Osteoblast (primary cell): ENCODE results near the gene DYNLT2B. TPM values are rescaled to one million over a fixed set of nuclear protein-coding genes. Genes with fewer than 3 reads are reported as not detected.

Source experiments
- DNase-seq: peaks from one replicate; pipeline ENCODE4 v3.0.0; 2011; ENCODE audit warnings: low spot score, mixed read lengths; ENCODE audit not compliant: insufficient read length; ENCODE audit errors: missing footprints
- H2AFZ ChIP-seq: 2 replicates; pipeline ENCODE4 v1.6.0; 2011; ENCODE audit warnings: mild to moderate bottlenecking, low read length
- H3K27ac ChIP-seq: 2 replicates; pipeline ENCODE4 v1.5.1; 2011; ENCODE audit warnings: mild to moderate bottlenecking, low read depth, low read length, moderate library complexity
- H3K27me3 ChIP-seq: 2 replicates; pipeline ENCODE4 v1.6.0; 2012; ENCODE audit warnings: mild to moderate bottlenecking, control low read depth, inconsistent platforms, low read length, moderate library complexity; ENCODE audit not compliant: insufficient read depth
- H3K36me3 ChIP-seq: 2 replicates; pipeline ENCODE4 v1.5.1; 2011; ENCODE audit warnings: mild to moderate bottlenecking, low read length, control low read depth, moderate library complexity; ENCODE audit not compliant: insufficient read depth
- H3K4me1 ChIP-seq: 2 replicates; pipeline ENCODE4 v1.5.1; 2011; ENCODE audit warnings: mild to moderate bottlenecking, low read length, control low read depth, moderate library complexity; ENCODE audit not compliant: insufficient read depth
- H3K4me2 ChIP-seq: 2 replicates; pipeline ENCODE4 v1.6.0; 2011; ENCODE audit warnings: mild to moderate bottlenecking, low read length; ENCODE audit not compliant: insufficient read depth
- H3K4me3 ChIP-seq: fragments of 200-600 bp; sonication (generic); 3 replicates; pipeline ENCODE4 v1.5.1; 2012; ENCODE audit warnings: mild to moderate bottlenecking, low read length, inconsistent platforms; ENCODE audit not compliant: insufficient read depth
- H3K79me2 ChIP-seq: 2 replicates; pipeline ENCODE4 v1.6.0; 2012; ENCODE audit warnings: mild to moderate bottlenecking, low read length, control low read depth, inconsistent platforms; ENCODE audit not compliant: insufficient read depth
- H3K9me3 ChIP-seq: 2 replicates; pipeline ENCODE4 v1.5.1; 2011; ENCODE audit warnings: low read depth, low read length, control low read depth
- H4K20me1 ChIP-seq: 2 replicates; pipeline ENCODE4 v1.6.0; 2012; ENCODE audit warnings: mild to moderate bottlenecking, low read length, control low read depth; ENCODE audit not compliant: insufficient read depth
- CTCF ChIP-seq: IDR thresholded peaks from 2 replicates; pipeline ENCODE4 v1.5.1; 2011; ENCODE audit warnings: mild to moderate bottlenecking, low read depth, low read length, moderate library complexity; ENCODE audit errors: extremely low read depth
- small RNA-seq: library from RNA; depleted of rRNA; stranded (forward); fragments of <200 nt; gene quantifications from one replicate; pipeline ENCODE3, GENCODE V24; 2012
- total RNA-seq: library from RNA; depleted of rRNA; stranded (reverse); fragments of >200 nt; gene quantifications from 2 replicates; pipeline ENCODE4 v1.2.3, GENCODE V29; 2012

DYNLT2B gene
- total RNA-seq, 1 donor: 10.5 TPM

DNA sequence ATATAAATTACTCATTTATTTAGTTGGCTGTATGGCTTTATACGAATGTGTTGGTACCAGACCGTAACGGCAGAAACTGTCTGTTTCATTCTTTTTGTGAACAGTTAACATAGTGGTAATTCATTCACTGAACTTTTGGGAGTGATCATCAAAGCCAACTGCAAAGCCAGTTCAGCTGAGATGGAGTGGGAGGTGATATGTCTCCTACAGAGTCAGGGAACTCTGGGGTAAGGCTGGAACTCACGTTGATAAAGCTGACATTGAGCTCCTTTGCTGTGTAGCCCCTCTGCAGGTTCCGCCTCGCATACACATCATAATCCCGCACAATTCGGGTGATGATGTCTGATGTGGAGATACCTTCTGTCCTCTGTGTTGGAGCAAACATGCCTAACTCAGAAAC, 76.3 kb downstream of the DYNLT2B start:
- Histone ChIP-seq H3K79me2 (no peaks in the 10 kb centered on the region), H3K4me2 (no peak overlapping the region), H3K27ac (no peak overlapping the region), H3K27me3 (no peaks in the 10 kb centered on the region), H4K20me1 (no peaks in the 10 kb centered on the region), H2AFZ (no peak overlapping the region), H3K4me3 (no peak overlapping the region), H3K36me3 (peaks cover 59% of the 10 kb centered on the region), H3K9me3 (no peaks in the 10 kb centered on the region), H3K4me1 (no peaks in the 10 kb centered on the region)
- no peak for TF ChIP-seq CTCF
- no peak for DNase-seq

Small RNA genes within 50 kb of the gene (small RNA-seq; reads per million reads assigned to genes)
- gene AC069257.2 (not detected), gene RNU6-910P (not detected)

Other genes with a start within 250 kb of the DYNLT2B start
- gene TFRC, start 236.2 kb downstream of the DYNLT2B start, total RNA-seq: 118 and 139 TPM in 2 replicates
- gene ZDHHC19, start 106.8 kb downstream of the DYNLT2B start, total RNA-seq: not detected in 2 replicates
- not detected in 2 replicates for gene SLC51A, start 101.7 kb downstream of the DYNLT2B start, total RNA-seq
- 84.6 and 86.1 TPM in 2 replicates for gene PCYT1A, start 30.5 kb downstream of the DYNLT2B start, total RNA-seq
- 0.36 and 0.59 TPM in 2 replicates for gene TM4SF19, start 20.1 kb upstream of the DYNLT2B start, total RNA-seq
- gene UBXN7, start 114.2 kb upstream of the DYNLT2B start, total RNA-seq: 21.0 and 21.2 TPM in 2 replicates
- 21.7 and 24.8 TPM in 2 replicates for gene RNF168, start 185.5 kb upstream of the DYNLT2B start, total RNA-seq
- gene SMCO1, start 197.1 kb upstream of the DYNLT2B start, total RNA-seq: not detected in 2 replicates